ENCODE data around the gene NLRP6.

DNA sequence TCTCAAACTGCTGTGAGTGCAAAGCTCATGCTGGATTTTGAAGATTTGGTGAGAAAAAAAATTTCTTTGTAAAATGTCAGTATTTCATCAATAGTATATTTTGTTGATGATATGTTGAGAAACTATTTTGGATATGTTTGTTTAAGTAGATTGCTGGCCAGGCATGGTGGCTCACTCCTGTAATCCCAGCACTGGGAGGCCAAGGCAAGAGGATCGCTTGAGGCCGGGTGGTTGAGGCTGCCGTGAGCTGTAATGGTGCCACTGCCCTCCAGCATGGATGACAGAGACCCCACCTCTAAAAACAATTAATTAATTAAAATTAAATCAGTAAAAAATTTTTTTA is 49.3 kb downstream of the NLRP6 start:
- TF ChIP-seq, protein P1, sequence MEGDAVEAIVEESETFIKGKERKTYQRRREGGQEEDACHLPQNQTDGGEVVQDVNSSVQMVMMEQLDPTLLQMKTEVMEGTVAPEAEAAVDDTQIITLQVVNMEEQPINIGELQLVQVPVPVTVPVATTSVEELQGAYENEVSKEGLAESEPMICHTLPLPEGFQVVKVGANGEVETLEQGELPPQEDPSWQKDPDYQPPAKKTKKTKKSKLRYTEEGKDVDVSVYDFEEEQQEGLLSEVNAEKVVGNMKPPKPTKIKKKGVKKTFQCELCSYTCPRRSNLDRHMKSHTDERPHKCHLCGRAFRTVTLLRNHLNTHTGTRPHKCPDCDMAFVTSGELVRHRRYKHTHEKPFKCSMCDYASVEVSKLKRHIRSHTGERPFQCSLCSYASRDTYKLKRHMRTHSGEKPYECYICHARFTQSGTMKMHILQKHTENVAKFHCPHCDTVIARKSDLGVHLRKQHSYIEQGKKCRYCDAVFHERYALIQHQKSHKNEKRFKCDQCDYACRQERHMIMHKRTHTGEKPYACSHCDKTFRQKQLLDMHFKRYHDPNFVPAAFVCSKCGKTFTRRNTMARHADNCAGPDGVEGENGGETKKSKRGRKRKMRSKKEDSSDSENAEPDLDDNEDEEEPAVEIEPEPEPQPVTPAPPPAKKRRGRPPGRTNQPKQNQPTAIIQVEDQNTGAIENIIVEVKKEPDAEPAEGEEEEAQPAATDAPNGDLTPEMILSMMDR (IDR thresholded peaks at IDR 0.05), result no peak
- TF ChIP-seq EP300 (IDR thresholded peaks at IDR 0.05), result no peak
- no peak for TF ChIP-seq POLR2A (IDR thresholded peaks at IDR 0.05)
